IMR-90 (cell line): ENCODE results near the gene PID1. TPM values are rescaled to one million over a fixed set of nuclear protein-coding genes. Genes with fewer than 3 reads are reported as not detected.

Experiments used
- ATAC-seq: fragments of 200-7000 bp; cut with Tn5 transposase; 2 replicates; pipeline ENCODE4 v1.9.1; 2020; ENCODE audit warnings: low read depth, mild to moderate bottlenecking, moderate library complexity
- BruUV-seq: library from RNA; stranded (reverse); fragments of 400-500 nt; replicated peaks from 2 replicates; lab custom pipeline; 2021; lab: Mats Ljungman, UMichigan
- CTCF ChIA-PET: fragments of 300-600 bp; formaldehyde crosslinking; extraction: SDS; loops from one replicate; lab custom pipeline; 2021; ENCODE audit warnings: antibody characterized with exemption; lab: Yijun Ruan, JAX
- POLR2A ChIA-PET: fragments of 300-600 bp; sonication (Branson Sonifier 250); formaldehyde crosslinking; loops from one replicate; lab custom pipeline; 2022; ENCODE audit warnings: antibody characterized with exemption; ENCODE audit not compliant: unreplicated experiment; lab: Charles Lee
- DNase-seq: peaks from one replicate; pipeline ENCODE4 v3.0.0; 2013
- H2AFZ ChIP-seq: replicated peaks from 2 replicates; pipeline ENCODE3; 2013; ENCODE audit warnings: low read length, mild to moderate bottlenecking; ENCODE audit not compliant: poor library complexity
- H2AK5ac ChIP-seq: 2 replicates; pipeline ENCODE4 v1.6.1; 2013; ENCODE audit warnings: low read depth, low read length, inconsistent platforms
- H2AK9ac ChIP-seq: replicated peaks from 2 replicates; pipeline ENCODE3; 2013; ENCODE audit warnings: mild to moderate bottlenecking, low read depth, low read length, moderate library complexity; ENCODE audit not compliant: poor library complexity
- H2BK120ac ChIP-seq: 2 replicates; pipeline ENCODE4 v1.6.1; 2013; ENCODE audit warnings: low read depth, low read length, inconsistent platforms
- H2BK15ac ChIP-seq: 3 replicates; pipeline ENCODE4 v1.6.1; 2013; ENCODE audit warnings: low read depth, low read length, inconsistent platforms
- H2BK20ac ChIP-seq: 2 replicates; pipeline ENCODE4 v1.6.1; 2013; ENCODE audit warnings: low read depth, mild to moderate bottlenecking, inconsistent platforms, low read length, moderate library complexity
- H2BK5ac ChIP-seq: 2 replicates; pipeline ENCODE4 v1.6.1; 2013; ENCODE audit warnings: mild to moderate bottlenecking, low read depth, low read length, inconsistent platforms; ENCODE audit not compliant: poor library complexity, severe bottlenecking
- H3K14ac ChIP-seq: replicated peaks from 2 replicates; pipeline ENCODE4 v1.6.1; 2013; ENCODE audit warnings: low read depth, low read length, inconsistent platforms
- H3K18ac ChIP-seq: 2 replicates; pipeline ENCODE4 v1.6.1; 2013; ENCODE audit warnings: low read depth, low read length, control low read depth
- H3K23ac ChIP-seq: 2 replicates; pipeline ENCODE4 v1.6.1; 2013; ENCODE audit warnings: low read depth, low read length, inconsistent platforms
- H3K27ac ChIP-seq: 2 replicates; pipeline ENCODE4 v1.5.1; 2013; ENCODE audit warnings: mild to moderate bottlenecking, control low read depth, low read length; ENCODE audit not compliant: insufficient read depth
- H3K27me3 ChIP-seq: 2 replicates; pipeline ENCODE4 v1.6.1; 2013; ENCODE audit warnings: low read length; ENCODE audit not compliant: control insufficient read depth, insufficient read depth
- H3K36me3 ChIP-seq: 2 replicates; pipeline ENCODE4 v1.6.1; 2013; ENCODE audit warnings: low read length, mixed read lengths; ENCODE audit not compliant: control insufficient read depth, insufficient read depth
- H3K4ac ChIP-seq: 2 replicates; pipeline ENCODE4 v1.6.1; 2013; ENCODE audit warnings: low read depth, low read length, inconsistent platforms
- H3K4me1 ChIP-seq: 2 replicates; pipeline ENCODE4 v1.6.1; 2013; ENCODE audit warnings: low read length, mixed read lengths; ENCODE audit not compliant: control insufficient read depth, insufficient read depth
- H3K4me2 ChIP-seq: 2 replicates; pipeline ENCODE4 v1.6.1; 2013; ENCODE audit warnings: low read depth, mild to moderate bottlenecking, control low read depth, low read length, moderate library complexity
- H3K4me3 ChIP-seq: 2 replicates; pipeline ENCODE4 v1.5.1; 2013; ENCODE audit warnings: low read depth, mild to moderate bottlenecking, control low read depth, low read length, moderate library complexity; ENCODE audit not compliant: insufficient read depth
- H3K56ac ChIP-seq: 2 replicates; pipeline ENCODE4 v1.6.1; 2013; ENCODE audit warnings: low read length, inconsistent platforms; ENCODE audit not compliant: insufficient read depth; ENCODE audit errors: extremely low read depth
- H3K79me1 ChIP-seq, 2 experiments: 2 replicates each; pipeline ENCODE4 v1.6.1; 2013; ENCODE audit warnings: low read length in 2 of 2, inconsistent platforms in 1 of 2, low read depth in 1 of 2
- H3K9ac ChIP-seq: 2 replicates; pipeline ENCODE4 v1.6.1; 2013; ENCODE audit warnings: low read depth, low read length, control low read depth
- H3K9me1 ChIP-seq: 2 replicates; pipeline ENCODE4 v1.6.1; 2013; ENCODE audit warnings: low read length, inconsistent platforms; ENCODE audit not compliant: insufficient read depth
- H3K9me3 ChIP-seq: 2 replicates; pipeline ENCODE4 v1.6.1; 2013; ENCODE audit warnings: low read length; ENCODE audit not compliant: control insufficient read depth, insufficient read depth
- H4K20me1 ChIP-seq: 2 replicates; pipeline ENCODE4 v1.6.1; 2013; ENCODE audit warnings: low read length, inconsistent platforms; ENCODE audit not compliant: insufficient read depth
- H4K5ac ChIP-seq: 2 replicates; pipeline ENCODE4 v1.6.1; 2013; ENCODE audit warnings: mild to moderate bottlenecking, low read depth, low read length, control low read depth
- H4K8ac ChIP-seq, 2 experiments: 2 replicates each; pipeline ENCODE4 v1.6.1; 2013; ENCODE audit warnings: low read depth in 2 of 2, low read length in 2 of 2, control low read depth in 1 of 2, inconsistent platforms in 1 of 2
- H4K91ac ChIP-seq: 2 replicates; pipeline ENCODE4 v1.6.1; 2013; ENCODE audit warnings: low read depth, low read length, inconsistent platforms; ENCODE audit not compliant: insufficient read depth
- BHLHE40 ChIP-seq: fragments of 150-350 bp; IDR thresholded peaks from 2 replicates; pipeline ENCODE4 v1.6.1; 2016; ENCODE audit warnings: mild to moderate bottlenecking, low read depth, low read length
- CHD1 ChIP-seq: IDR thresholded peaks from 2 replicates; pipeline ENCODE4 v1.6.1; 2012; ENCODE audit warnings: low read depth, low read length, improper control_type of control experiment
- CTCF ChIP-seq: conservative IDR thresholded peaks from 2 replicates; pipeline ENCODE4 v1.5.1; 2012; ENCODE audit warnings: mild to moderate bottlenecking, low read depth, low read length, improper control_type of control experiment
- ELK1 ChIP-seq: fragments of 150-350 bp; IDR thresholded peaks from 2 replicates; pipeline ENCODE4 v1.6.1; 2016; ENCODE audit warnings: low read depth, mild to moderate bottlenecking, low read length, moderate library complexity, borderline replicate concordance
- MAFK ChIP-seq: IDR thresholded peaks from 2 replicates; pipeline ENCODE4 v1.6.1; 2012; ENCODE audit warnings: low read depth, low read length, improper control_type of control experiment
- MAZ ChIP-seq: IDR thresholded peaks from 2 replicates; pipeline ENCODE4 v1.6.1; 2012; ENCODE audit warnings: low read depth, mild to moderate bottlenecking, low read length, improper control_type of control experiment, moderate library complexity, borderline replicate concordance
- MXI1 ChIP-seq: IDR thresholded peaks from 2 replicates; pipeline ENCODE4 v1.6.1; 2012; ENCODE audit warnings: low read depth, mild to moderate bottlenecking, low read length, moderate library complexity, borderline replicate concordance
- POLR2A ChIP-seq: IDR thresholded peaks from 2 replicates; pipeline ENCODE4 v1.6.1; 2012; ENCODE audit warnings: mild to moderate bottlenecking, low read depth, low read length
- RAD21 ChIP-seq: IDR thresholded peaks from 2 replicates; pipeline ENCODE4 v1.6.1; 2012; ENCODE audit warnings: low read length, improper control_type of control experiment
- RCOR1 ChIP-seq: IDR thresholded peaks from 2 replicates; pipeline ENCODE4 v1.6.1; 2012; ENCODE audit warnings: mild to moderate bottlenecking, low read length, improper control_type of control experiment; ENCODE audit not compliant: insufficient replicate concordance
- RFX5 ChIP-seq: IDR thresholded peaks from 2 replicates; pipeline ENCODE4 v1.8.0; 2012; ENCODE audit warnings: low read depth, mild to moderate bottlenecking, low read length, moderate library complexity
- SMC3 ChIP-seq: fragments of 150-350 bp; IDR thresholded peaks from 2 replicates; pipeline ENCODE4 v1.6.1; 2016; ENCODE audit warnings: low read depth, mild to moderate bottlenecking, antibody characterized with exemption, low read length, moderate library complexity
- USF2 ChIP-seq: fragments of 150-350 bp; IDR thresholded peaks from 2 replicates; pipeline ENCODE4 v1.6.1; 2017; ENCODE audit warnings: mild to moderate bottlenecking, antibody characterized with exemption, low read length, low read depth
- WGBS, 2 experiments: methylation state at CpG; one replicate each; pipeline versions ENCODE4 v1.1.5 to v1.1.7; 2013; ENCODE audit warnings: missing lambda C conversion rate in 2 of 2; ENCODE audit not compliant: insufficient read length in 1 of 2; ENCODE audit errors: extremely low coverage in 2 of 2; 5-methylcytosine and 5-hydroxymethylcytosine counted together
- dilution Hi-C: fragments of 300-500 bp; cut with HindIII; formaldehyde crosslinking; loops from one replicate; pipeline ENCODE4 v1.14.3; 2018; ENCODE audit warnings: low sequenced_read_pairs; ENCODE audit not compliant: unreplicated experiment
- in situ Hi-C: fragments of 300-500 bp; cut with MboI; formaldehyde crosslinking; loops from 3 replicates; pipeline ENCODE4 v1.14.3; 2019; ENCODE audit warnings: low sequenced_read_pairs, inconsistent platforms, mixed read lengths
- intact Hi-C: fragments of 100-400 bp; cut with micrococcal nuclease; formaldehyde crosslinking; loops from 2 replicates; pipeline ENCODE4 v1.10.0; 2022
- polyA plus RNA-seq, 3 experiments: library from polyadenylated mRNA; depleted of rRNA; stranded (reverse); fragments of >200 nt; gene quantifications; 2 replicates each; pipeline ENCODE4 v1.2.3, GENCODE V29; 2012; ENCODE audit warnings: low replicate concordance in 1 of 3
- total RNA-seq: library from RNA; depleted of rRNA; stranded (reverse); fragments of >200 nt; gene quantifications from 2 replicates; pipeline ENCODE4 v1.2.3, GENCODE V29; 2012

PID1 gene
- total and polyA plus RNA-seq, 2 of the 4 experiments (the other 2 are of a cell fraction) = 0.90 to 1.9 TPM

- TF ChIP-seq MAZ = no peak
Measured at GRCh38 chr2:229235131-229235914, 35.8 kb downstream of the PID1 start (continued).

- H2BK20ac ChIP-seq = no peak overlapping the region
- H3K18ac ChIP-seq = no peak overlapping the region
- no peak overlapping the region for H3K56ac ChIP-seq
- no peak for ATAC-seq
- H3K36me3 ChIP-seq = no peaks in the 10 kb centered on the region
- no peak for DNase-seq
- no peak overlapping the region for H2BK5ac ChIP-seq
- no CpG with 5 or more reads among the region's 7 CpGs for WGBS, 2 experiments
- H4K8ac ChIP-seq = no peak overlapping the region
- H3K4me3 ChIP-seq = no peak overlapping the region
- no peak overlapping the region for H4K5ac ChIP-seq
- no peak overlapping the region for H3K14ac ChIP-seq
- no peak overlapping the region for H2BK120ac ChIP-seq
- H3K23ac ChIP-seq = no peak overlapping the region
- no peak overlapping the region for H3K27ac ChIP-seq
- ChIA-PET POLR2A (no interaction called here), CTCF (no interaction called here)
- H3K79me1 ChIP-seq = no peaks in the 10 kb centered on the region
- dilution Hi-C loops = no loop called here
- no peak overlapping the region for H4K91ac ChIP-seq
- H3K4me2 ChIP-seq = no peak overlapping the region
- H3K4ac ChIP-seq = no peak overlapping the region
- H2AK9ac ChIP-seq = no peak overlapping the region
- intact Hi-C loops = no loop called here
- H3K9me3 ChIP-seq = peaks cover 5% of the 10 kb centered on the region; the same call in 1 of the 2 replicates
- no peak overlapping the region for H2BK15ac ChIP-seq
- BruUV-seq = no TSS peak
- H2AK5ac ChIP-seq = no peak overlapping the region
- H3K4me1 ChIP-seq = no peaks in the 10 kb centered on the region
- no peaks in the 10 kb centered on the region for H3K27me3 ChIP-seq
- no peaks in the 10 kb centered on the region for H4K20me1 ChIP-seq
- H2AFZ ChIP-seq = no peak overlapping the region
- H3K9ac ChIP-seq = no peak overlapping the region
- in situ Hi-C loops = no loop called here
- H3K9me1 ChIP-seq = no peaks in the 10 kb centered on the region
- TF ChIP-seq RAD21 (no peak), SMC3 (no peak), RCOR1 (no peak), MXI1 (no peak), MAFK (no peak), CHD1 (no peak), CTCF (no peak), USF2 (no peak), BHLHE40 (no peak), POLR2A (no peak), MAZ (no peak), RFX5 (no peak), ELK1 (no peak)
Measured at GRCh38 chr2:229231885-229232284, 39.2 kb downstream of the PID1 start.
